GM21423 (cell line): ENCODE measurements around the gene WNT5A.

Experiments
- ATAC-seq: cut with Tn5 transposase; IDR thresholded peaks from one replicate; pipeline ENCODE4 v1.9.1; 2021; ENCODE audit warnings: mild to moderate bottlenecking, moderate library complexity; ENCODE audit not compliant: unreplicated experiment

The WNT5A gene

GRCh38 chr3:55452886-55453285 lies 34.2 kb downstream of the WNT5A start:
- ATAC-seq = no peak

- ATAC-seq = no peak
These were observed 37.6 kb downstream of the WNT5A start for GRCh38 chr3:55449527-55449926.

GRCh38 chr3:55446850-55447249 lies 40.3 kb downstream of the WNT5A start:
- no peak for ATAC-seq

- ATAC-seq = no peak
These were observed 41.6 kb downstream of the WNT5A start for GRCh38 chr3:55445551-55445950.

- ATAC-seq = no peak
These were observed 43.8 kb downstream of the WNT5A start for GRCh38 chr3:55443346-55443745.

- ATAC-seq = no peak
These were observed 44.2 kb downstream of the WNT5A start for GRCh38 chr3:55442861-55443260.

- ATAC-seq = no peak
These were observed 45.6 kb downstream of the WNT5A start for GRCh38 chr3:55441499-55441898.

GRCh38 chr3:55440104-55440708 lies 46.9 kb downstream of the WNT5A start:
- ATAC-seq = no peak

GRCh38 chr3:55439657-55440056 lies 47.4 kb downstream of the WNT5A start:
- no peak for ATAC-seq

GRCh38 chr3:55436644-55437043 lies 50.5 kb downstream of the WNT5A start:
- no peak for ATAC-seq

GRCh38 chr3:55435491-55435890 lies 51.6 kb downstream of the WNT5A start:
- no peak for ATAC-seq

- no peak for ATAC-seq
These were observed 52.3 kb downstream of the WNT5A start for GRCh38 chr3:55434789-55435188.

GRCh38 chr3:55431041-55431440 lies 56.1 kb downstream of the WNT5A start:
- ATAC-seq = no peak

GRCh38 chr3:55427739-55428138 lies 59.4 kb downstream of the WNT5A start:
- ATAC-seq = no peak

GRCh38 chr3:55426486-55426885 lies 60.6 kb downstream of the WNT5A start:
- ATAC-seq = no peak

- ATAC-seq = no peak
These were observed 63.3 kb downstream of the WNT5A start for GRCh38 chr3:55423782-55424181.

- no peak for ATAC-seq
These were observed 69.9 kb downstream of the WNT5A start for GRCh38 chr3:55417211-55417610.

GRCh38 chr3:55416331-55416821 lies 70.7 kb downstream of the WNT5A start:
- no peak for ATAC-seq
